Psoas muscle (tissue), 8 donors: ENCODE measurements around the gene SYNM. TPM values are rescaled to one million over a fixed set of nuclear protein-coding genes. Genes with fewer than 3 reads are reported as not detected.
A peak's percentile ranks its signal among the peaks of the same experiment; 100 is the strongest.

Experiments used
- ATAC-seq, 4 donors: fragments of 200-7000 bp; cut with Tn5 transposase; one replicate each; pipeline ENCODE4 v1.9.1; 2020; ENCODE audit warnings: moderate library complexity in 3 of 4, mild to moderate bottlenecking in 2 of 4
- DNase-seq, 2 donors: peaks; one replicate each; pipeline ENCODE4 v3.0.0-alpha.2; 2020
- H3K27ac ChIP-seq: fragments of 200-600 bp; one replicate; pipeline ENCODE4 v1.8.0; 2022
- H3K27me3 ChIP-seq, 3 donors: fragments of 200-600 bp in 1 of 3; one replicate each; pipeline versions ENCODE4 v1.6.1 to v1.8.0; 2013 to 2022; ENCODE audit warnings: low read length in 2 of 3, mild to moderate bottlenecking in 2 of 3, moderate library complexity in 1 of 3; ENCODE audit not compliant: insufficient read depth in 3 of 3
- H3K36me3 ChIP-seq, 2 donors: fragments of 200-600 bp in 1 of 2; one replicate each; pipeline versions ENCODE4 v1.6.1 to v1.8.0; 2013 to 2022; ENCODE audit warnings: low read depth in 1 of 2, mild to moderate bottlenecking in 1 of 2, moderate library complexity in 1 of 2; ENCODE audit not compliant: insufficient read depth in 1 of 2
- H3K4me1 ChIP-seq: fragments of 200-600 bp; one replicate; pipeline ENCODE4 v1.8.0; 2022
- H3K4me3 ChIP-seq: fragments of 200-600 bp; one replicate; pipeline ENCODE4 v1.8.0; 2022; ENCODE audit warnings: mild to moderate bottlenecking
- H3K9me3 ChIP-seq: fragments of 200-600 bp; one replicate; pipeline ENCODE4 v1.8.0; 2022
- WGBS, 3 donors: extraction: QIAGEN DNeasy Blood & Tissue Kit; methylation state at CpG; one replicate each; pipeline versions ENCODE4 v1.1.6 to v1.1.7; 2013; 5-methylcytosine and 5-hydroxymethylcytosine counted together
- intact Hi-C, 2 donors: fragments of 100-400 bp; cut with DNase I; formaldehyde crosslinking; loops; one replicate each; pipeline versions ENCODE4 v1.11.0 to v1.14.2; 2022
- polyA plus RNA-seq, 3 donors: library from polyadenylated mRNA; stranded (reverse); fragments of 200-250 nt; gene quantifications; one replicate each; pipeline ENCODE4 v1.2.3, GENCODE V29; 2013
- total RNA-seq, 4 donors: library from RNA; stranded (reverse); fragmentation: NEBNext Ultra II Directional in 2 of 4; extraction: Animal tissue kit (Norgen Biotek cat#: 25700) in 2 of 4; gene quantifications; one replicate each; pipeline versions ENCODE4 v1.2.1 to v1.2.4, GENCODE V29; 2021 to 2023
- TF ChIP-seq, protein P1 (sequence below): fragments of 200-600 bp; IDR thresholded peaks from one replicate; pipeline ENCODE4 v1.8.0; 2022; ENCODE audit warnings: antibody characterized with exemption
- donor health status: healthy with polysubstance abuse.
- donor health status: DM: no; HTN: no; CAD: no; lungs with moderate emphysema.
- donor health status: Bipolar disorder and iron deficiency.
- donor health status: healthy.
- donor health status: DM: yes; HTN: yes; CAD: no.
- donor health status: DM: no; HTN: no; CAD: no.
- donor health status: DM: no; HTN: no; CAD: no.
- donor health status: DM: yes; HTN: yes; CAD: no.

Gene SYNM
- total and polyA plus RNA-seq, 7 donors, result 77.5 to 380 (median 291) TPM

- DNase-seq, result peak in 1 of 2 donors; percentile 89
- TF ChIP-seq, protein P1, sequence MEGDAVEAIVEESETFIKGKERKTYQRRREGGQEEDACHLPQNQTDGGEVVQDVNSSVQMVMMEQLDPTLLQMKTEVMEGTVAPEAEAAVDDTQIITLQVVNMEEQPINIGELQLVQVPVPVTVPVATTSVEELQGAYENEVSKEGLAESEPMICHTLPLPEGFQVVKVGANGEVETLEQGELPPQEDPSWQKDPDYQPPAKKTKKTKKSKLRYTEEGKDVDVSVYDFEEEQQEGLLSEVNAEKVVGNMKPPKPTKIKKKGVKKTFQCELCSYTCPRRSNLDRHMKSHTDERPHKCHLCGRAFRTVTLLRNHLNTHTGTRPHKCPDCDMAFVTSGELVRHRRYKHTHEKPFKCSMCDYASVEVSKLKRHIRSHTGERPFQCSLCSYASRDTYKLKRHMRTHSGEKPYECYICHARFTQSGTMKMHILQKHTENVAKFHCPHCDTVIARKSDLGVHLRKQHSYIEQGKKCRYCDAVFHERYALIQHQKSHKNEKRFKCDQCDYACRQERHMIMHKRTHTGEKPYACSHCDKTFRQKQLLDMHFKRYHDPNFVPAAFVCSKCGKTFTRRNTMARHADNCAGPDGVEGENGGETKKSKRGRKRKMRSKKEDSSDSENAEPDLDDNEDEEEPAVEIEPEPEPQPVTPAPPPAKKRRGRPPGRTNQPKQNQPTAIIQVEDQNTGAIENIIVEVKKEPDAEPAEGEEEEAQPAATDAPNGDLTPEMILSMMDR, result no peak
- Histone ChIP-seq H3K9me3 (no peaks in the 10 kb centered on the region), H3K4me3 (no peak overlapping the region), H3K36me3 (no peaks in the 10 kb centered on the region), H3K27ac (peak overlapping the region; percentile 77), H3K27me3 (no peaks in the 10 kb centered on the region), H3K4me1 (peaks cover 19% of the 10 kb centered on the region)
- 29 to 47% (median 33%) methylated on average over 1 of the region's 1 CpG for WGBS, 3 donors
- peak; percentile 81 to 94 (median 91) for ATAC-seq
- intact Hi-C loops, result no loop called here
These were observed 13.9 kb upstream of the SYNM start for GRCh38 chr15:99090938-99091337.

GRCh38 chr15:99092554-99093172 lies 12.2 kb upstream of the SYNM start:
- H3K27me3 ChIP-seq, result no peaks in the 10 kb centered on the region
- peaks cover 21% of the 10 kb centered on the region for H3K4me1 ChIP-seq
- TF ChIP-seq, protein P1, result no peak
- WGBS, 3 donors, result 91 to 96% (median 95%) methylated on average over 13 of the region's 13 CpGs
- no peak for DNase-seq
- intact Hi-C loops, result no loop called here
- H3K4me3 ChIP-seq, result no peak overlapping the region
- H3K27ac ChIP-seq, result no peak overlapping the region
- ATAC-seq, result no peak
- no peaks in the 10 kb centered on the region for H3K9me3 ChIP-seq
- H3K36me3 ChIP-seq, result no peaks in the 10 kb centered on the region

- DNase-seq (no peak), ATAC-seq (no peak)
- Histone ChIP-seq H3K9me3 (no peaks in the 10 kb centered on the region), H3K4me3 (no peak overlapping the region), H3K36me3 (no peaks in the 10 kb centered on the region), H3K4me1 (peaks cover 25% of the 10 kb centered on the region), H3K27me3 (no peaks in the 10 kb centered on the region), H3K27ac (no peak overlapping the region)
- TF ChIP-seq, protein P1, result no peak
- intact Hi-C loops, result no loop called here
- WGBS, 3 donors, result 60 to 73% (median 67%) methylated on average over 3 of the region's 3 CpGs
These were observed 9.3 kb upstream of the SYNM start for GRCh38 chr15:99095626-99096025.

- H3K27ac ChIP-seq, result peak overlapping the region; percentile 83
- H3K36me3 ChIP-seq, result no peaks in the 10 kb centered on the region
- H3K9me3 ChIP-seq, result no peaks in the 10 kb centered on the region
- no peaks in the 10 kb centered on the region for H3K27me3 ChIP-seq
- intact Hi-C loops, result no loop called here
- peaks cover 18% of the 10 kb centered on the region for H3K4me1 ChIP-seq
- 87 to 97% (median 92%) methylated on average over 11 of the region's 11 CpGs for WGBS, 3 donors
- TF ChIP-seq, protein P1, result no peak
- ATAC-seq (no peak), DNase-seq (no peak)
- H3K4me3 ChIP-seq, result no peak overlapping the region
These were observed 8.5 kb upstream of the SYNM start for GRCh38 chr15:99096173-99096893.
